Mesodermal cell (in vitro differentiated cells): ENCODE measurements around the gene AMIGO3.

Source experiments
- H3K27ac ChIP-seq: 2 replicates; pipeline ENCODE4 v1.7.0; 2013; ENCODE audit warnings: mild to moderate bottlenecking, low read depth, low read length, moderate library complexity; ENCODE audit not compliant: severe bottlenecking
- H3K36me3 ChIP-seq: 2 replicates; pipeline ENCODE4 v1.7.1; 2013; ENCODE audit warnings: mild to moderate bottlenecking, low read length, moderate library complexity; ENCODE audit not compliant: control insufficient read depth, insufficient read depth
- H3K4me1 ChIP-seq: one replicate; pipeline ENCODE4 v1.7.1; 2013; ENCODE audit warnings: mild to moderate bottlenecking, low read length; ENCODE audit not compliant: insufficient read depth, control insufficient read depth, poor library complexity, severe bottlenecking
- H3K4me3 ChIP-seq: 2 replicates; pipeline ENCODE4 v1.7.0; 2013; ENCODE audit warnings: low read length, control low read depth, mild to moderate bottlenecking; ENCODE audit not compliant: insufficient read depth, poor library complexity, severe bottlenecking; ENCODE audit errors: extremely low read depth
- H3K9me3 ChIP-seq: 2 replicates; pipeline ENCODE4 v1.7.1; 2013; ENCODE audit warnings: mild to moderate bottlenecking, low read length, moderate library complexity; ENCODE audit not compliant: control insufficient read depth
- WGBS, 2 experiments: methylation state at CpG; one replicate each; pipeline ENCODE4 v1.1.5; 2013; ENCODE audit warnings: missing lambda C conversion rate in 2 of 2; ENCODE audit not compliant: insufficient coverage in 2 of 2; 5-methylcytosine and 5-hydroxymethylcytosine counted together

AMIGO3 gene

DNA sequence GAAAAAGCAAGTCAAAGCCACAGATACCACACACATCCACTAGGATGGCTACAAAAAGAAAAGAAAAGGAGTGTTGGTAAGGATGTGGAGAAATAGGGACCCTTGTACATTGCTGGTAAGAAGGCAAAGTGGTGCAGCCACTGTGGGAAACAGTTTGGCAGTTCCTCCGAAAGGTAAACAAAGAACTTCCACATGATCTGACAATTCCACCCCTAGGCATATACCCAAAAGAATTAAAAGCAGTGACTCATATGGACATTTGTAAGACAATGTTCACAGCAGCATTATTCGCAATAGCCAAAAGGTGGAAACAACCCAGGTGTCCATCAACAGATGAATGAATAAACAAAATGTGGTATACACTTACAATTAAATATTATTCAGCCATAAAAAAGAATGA, 26.5 kb upstream of the AMIGO3 start:
- 100% methylated on average over 1 of the region's 2 CpGs; no CpG with 5 or more reads in 1 of the 2 experiments for WGBS, 2 experiments
- peaks cover 19% of the 10 kb centered on the region for H3K4me1 ChIP-seq
- H3K36me3 ChIP-seq, result peaks cover 63% of the 10 kb centered on the region
- no peak overlapping the region for H3K27ac ChIP-seq
- no peaks in the 10 kb centered on the region for H3K9me3 ChIP-seq
- H3K4me3 ChIP-seq, result no peak overlapping the region

DNA sequence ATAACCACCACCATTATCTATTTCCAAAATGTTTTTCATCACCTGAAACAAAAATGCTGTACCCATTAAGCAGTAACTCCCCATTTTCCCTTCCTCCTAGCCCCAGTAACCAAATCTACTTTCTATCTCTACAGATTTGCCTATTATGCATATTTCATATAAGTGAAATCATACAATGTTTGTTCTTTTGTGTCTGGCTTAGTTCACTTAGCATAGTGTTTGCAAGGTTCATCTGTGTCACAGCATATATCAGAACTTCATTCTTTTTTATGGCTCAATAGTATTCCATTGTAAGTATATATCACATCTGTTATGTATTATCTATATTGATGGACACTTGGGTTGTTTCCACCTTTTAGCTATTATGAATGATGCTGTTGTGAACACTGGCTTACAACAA, 20.9 kb upstream of the AMIGO3 start:
- Histone ChIP-seq H3K36me3 (peaks cover 85% of the 10 kb centered on the region), H3K4me3 (no peak overlapping the region), H3K27ac (no peak overlapping the region), H3K4me1 (no peaks in the 10 kb centered on the region), H3K9me3 (no peaks in the 10 kb centered on the region)

DNA sequence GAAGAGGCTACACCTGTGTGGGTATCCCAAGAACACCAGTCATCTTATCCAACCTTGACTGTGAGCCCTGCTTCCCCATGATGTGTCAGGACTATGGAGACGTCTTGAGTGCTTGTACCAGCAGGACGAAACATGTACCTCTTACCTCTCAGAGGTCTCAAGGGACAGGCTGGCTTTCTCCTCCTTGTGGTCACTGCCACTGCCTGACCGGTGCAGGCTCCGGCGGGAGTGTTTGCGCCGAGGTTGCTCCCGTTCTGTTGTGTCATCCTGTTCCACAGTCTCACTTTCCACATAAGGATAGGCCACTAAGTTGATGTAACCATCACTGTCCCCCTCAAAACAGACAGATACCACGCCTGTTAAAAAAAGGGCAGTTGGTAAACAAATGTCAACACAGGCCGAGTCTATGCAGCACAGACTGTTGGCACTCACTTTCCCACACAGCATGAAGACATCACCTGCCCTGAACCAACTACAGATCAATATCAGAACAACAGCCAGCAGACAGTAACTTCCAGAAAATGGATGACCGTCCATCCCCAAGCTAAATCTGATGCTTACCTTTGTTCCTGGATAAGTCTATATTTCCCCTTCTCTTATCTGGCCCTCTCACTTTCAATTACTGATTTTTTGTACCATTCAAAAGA, 18.7 kb upstream of the AMIGO3 start:
- no peaks in the 10 kb centered on the region for H3K4me1 ChIP-seq
- peaks cover 89% of the 10 kb centered on the region for H3K36me3 ChIP-seq
- WGBS, 2 experiments, result 92 to 98% methylated on average over 7 to 11 of the region's 11 CpGs
- no peak overlapping the region for H3K4me3 ChIP-seq
- no peaks in the 10 kb centered on the region for H3K9me3 ChIP-seq
- H3K27ac ChIP-seq, result no peak overlapping the region

DNA sequence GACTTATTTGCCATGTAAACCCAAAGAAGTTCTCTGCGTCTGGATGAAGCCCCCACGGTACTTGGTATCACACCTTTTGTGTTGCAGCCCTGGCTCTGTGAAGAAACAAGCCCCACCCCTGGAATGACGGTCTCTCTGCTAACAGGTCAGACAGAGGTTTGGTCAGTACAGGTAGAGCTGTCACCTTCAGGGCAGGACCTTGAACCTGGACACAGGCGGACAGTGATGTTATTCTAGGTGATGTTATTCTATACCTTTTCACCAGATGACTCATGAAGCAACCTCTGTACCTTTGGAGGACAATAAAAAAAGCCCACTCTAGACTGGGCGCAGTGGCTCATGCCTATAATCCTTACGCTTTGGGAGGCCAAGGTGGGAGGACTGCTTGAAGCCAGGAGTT, 15.3 kb upstream of the AMIGO3 start:
- Histone ChIP-seq H3K27ac (no peak overlapping the region), H3K9me3 (no peaks in the 10 kb centered on the region), H3K36me3 (peaks cover 93% of the 10 kb centered on the region), H3K4me1 (no peaks in the 10 kb centered on the region), H3K4me3 (no peak overlapping the region)
- 96 to 100% methylated on average over 3 of the region's 6 CpGs for WGBS, 2 experiments

DNA sequence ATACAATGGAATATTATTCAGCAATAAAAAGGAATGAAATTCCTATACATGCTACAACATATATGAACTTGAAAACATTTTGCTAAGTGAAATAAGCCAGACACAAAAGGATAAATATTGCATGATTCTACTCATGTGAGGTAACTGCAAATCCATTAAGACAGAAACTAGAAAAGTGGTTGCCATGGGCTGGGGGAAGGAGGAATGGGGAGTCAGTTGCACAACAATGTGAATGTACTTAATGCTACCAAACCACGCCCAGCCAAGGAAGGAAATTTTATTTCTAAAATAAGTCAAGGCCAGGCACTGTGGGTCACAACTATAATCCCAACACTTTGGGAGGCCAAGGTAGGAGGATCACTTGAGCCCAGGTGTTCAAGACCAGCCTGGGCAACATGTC, 14.1 kb upstream of the AMIGO3 start:
- H3K4me1 ChIP-seq, result no peaks in the 10 kb centered on the region
- H3K27ac ChIP-seq, result no peak overlapping the region
- WGBS, 2 experiments, result 100% methylated on average over 1 of the region's 1 CpG; no CpG with 5 or more reads in 1 of the 2 experiments
- H3K9me3 ChIP-seq, result no peaks in the 10 kb centered on the region
- H3K36me3 ChIP-seq, result peaks cover 82% of the 10 kb centered on the region
- H3K4me3 ChIP-seq, result no peak overlapping the region

DNA sequence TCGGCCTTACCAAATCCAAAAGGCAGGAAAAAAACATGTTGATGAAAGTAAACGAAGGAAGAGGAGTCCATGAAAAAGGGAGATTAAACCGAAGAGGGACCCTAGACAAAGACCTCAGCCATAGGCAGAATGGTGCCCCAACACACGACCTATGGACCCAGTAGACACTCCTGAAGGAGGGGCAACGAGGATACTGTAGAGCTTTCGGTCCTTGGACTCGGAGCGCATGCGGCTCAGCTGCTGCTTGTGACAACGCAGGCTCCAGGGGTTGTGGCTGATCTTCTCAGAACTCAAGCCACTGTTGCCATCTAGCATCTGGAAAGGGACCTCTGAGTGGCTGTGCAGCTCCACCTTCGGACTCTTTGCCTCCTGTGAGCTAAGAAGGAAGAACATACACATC, 13.1 kb upstream of the AMIGO3 start:
- no peak overlapping the region for H3K4me3 ChIP-seq
- H3K9me3 ChIP-seq, result no peaks in the 10 kb centered on the region
- WGBS, 2 experiments, result 91 to 95% methylated on average over 9 to 10 of the region's 11 CpGs
- no peaks in the 10 kb centered on the region for H3K4me1 ChIP-seq
- H3K27ac ChIP-seq, result no peak overlapping the region
- H3K36me3 ChIP-seq, result peaks cover 82% of the 10 kb centered on the region

DNA sequence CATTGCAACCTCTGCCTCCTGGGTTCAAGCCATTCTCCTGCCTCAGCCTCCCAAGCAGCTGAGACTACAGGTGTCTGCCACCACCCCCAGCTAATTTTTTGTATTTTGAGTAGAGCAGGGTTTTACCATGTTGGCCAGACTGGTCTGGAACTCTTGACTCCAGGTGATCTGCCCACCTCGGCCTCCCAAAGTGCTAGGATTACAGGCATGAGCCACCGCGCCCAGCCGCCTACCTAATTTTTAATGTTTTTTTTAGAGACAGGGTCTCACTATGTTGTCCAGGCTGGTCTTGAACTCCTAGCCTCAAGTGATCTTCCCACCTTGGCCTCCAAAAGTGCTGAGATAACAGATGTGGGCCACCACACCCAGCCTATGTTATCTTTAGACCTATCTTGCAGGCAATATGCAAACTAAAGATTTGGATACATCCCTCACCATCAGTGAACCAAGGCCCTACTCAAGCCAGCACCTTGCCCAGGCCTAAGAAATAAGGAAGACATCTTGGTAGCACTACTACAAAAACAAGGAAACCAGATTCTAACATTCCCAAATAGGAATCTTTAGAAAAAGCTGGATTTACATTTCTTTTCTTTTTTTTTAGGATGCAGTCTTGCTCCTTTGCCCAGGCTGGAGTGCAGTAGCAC, 10.6 kb upstream of the AMIGO3 start:
- Histone ChIP-seq H3K36me3 (peaks cover 86% of the 10 kb centered on the region), H3K4me3 (no peak overlapping the region), H3K9me3 (no peaks in the 10 kb centered on the region), H3K4me1 (no peaks in the 10 kb centered on the region), H3K27ac (no peak overlapping the region)
- WGBS, 2 experiments, result 92 to 93% methylated on average over 3 to 4 of the region's 4 CpGs

DNA sequence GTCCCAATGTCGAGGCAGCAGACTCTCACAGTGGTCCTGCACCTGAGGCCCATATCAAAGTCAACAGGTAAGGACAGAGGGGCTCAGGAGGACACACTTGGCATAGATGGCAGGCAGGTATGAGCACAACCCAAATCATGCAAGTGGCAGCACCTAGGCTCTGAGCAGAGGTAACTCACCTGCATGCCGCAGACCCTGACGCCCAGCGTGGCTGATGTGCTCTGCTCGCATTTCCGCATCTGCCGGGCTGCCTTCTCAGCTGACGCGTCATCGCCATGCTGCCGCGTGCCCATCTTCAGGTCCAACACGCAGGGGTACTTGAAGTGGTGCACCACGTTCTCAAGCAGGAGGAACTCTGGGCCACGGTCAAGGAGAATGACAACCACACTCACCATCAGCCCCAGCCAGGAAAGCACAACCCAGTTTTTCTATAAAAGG, 8.5 kb upstream of the AMIGO3 start:
- peaks cover 4% of the 10 kb centered on the region for H3K4me1 ChIP-seq

DNA sequence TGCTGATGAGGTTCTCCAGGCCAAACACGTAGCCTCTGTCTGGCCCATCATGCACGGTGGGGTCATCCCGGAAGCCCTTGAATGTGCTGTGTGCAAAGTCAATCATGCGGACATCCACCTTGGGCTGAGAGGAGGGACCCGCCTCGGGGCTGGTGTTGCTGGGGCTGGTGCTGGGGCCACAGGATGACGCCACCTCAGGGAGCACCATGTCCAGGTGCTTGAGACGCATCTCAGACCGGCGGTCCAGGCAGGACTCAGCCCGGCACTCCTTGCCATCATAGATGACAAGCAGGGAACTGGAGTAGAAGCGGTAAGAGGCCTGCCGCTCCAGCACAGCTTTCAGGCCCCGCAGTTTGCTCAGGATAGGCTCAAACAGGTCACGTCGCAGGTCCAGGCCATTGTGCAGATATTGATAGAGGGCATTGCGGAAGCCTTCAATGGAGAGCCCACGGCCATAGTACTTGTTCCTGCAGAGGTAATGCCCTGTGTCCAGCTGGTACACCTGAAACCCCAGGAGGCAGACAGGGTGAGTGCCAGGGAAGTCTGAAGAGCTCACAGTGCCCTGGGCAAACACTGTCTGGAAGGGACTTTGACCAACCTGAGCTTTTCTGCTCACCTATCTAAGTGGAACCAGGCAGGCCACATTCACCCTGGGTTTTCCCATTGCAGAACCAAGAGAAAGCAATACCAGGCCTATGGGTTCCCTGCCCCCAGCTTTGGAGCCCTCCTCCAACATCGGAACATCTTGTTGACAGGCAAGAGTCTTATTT, 7.9 kb upstream of the AMIGO3 start:
- no peak overlapping the region for H3K27ac ChIP-seq
- peaks cover 65% of the 10 kb centered on the region for H3K36me3 ChIP-seq
- H3K4me3 ChIP-seq, result no peak overlapping the region
- WGBS, 2 experiments, result 95 to 97% methylated on average over 18 to 19 of the region's 19 CpGs
- H3K9me3 ChIP-seq, result no peaks in the 10 kb centered on the region
- H3K4me1 ChIP-seq, result peaks cover 9% of the 10 kb centered on the region

More for the DNA sequence above, 8.5 kb upstream of the AMIGO3 start:
- Histone ChIP-seq H3K4me3 (no peak overlapping the region), H3K27ac (no peak overlapping the region), H3K36me3 (peaks cover 65% of the 10 kb centered on the region), H3K9me3 (no peaks in the 10 kb centered on the region)
- WGBS, 2 experiments, result 97 to 98% methylated on average over 8 to 12 of the region's 15 CpGs

DNA sequence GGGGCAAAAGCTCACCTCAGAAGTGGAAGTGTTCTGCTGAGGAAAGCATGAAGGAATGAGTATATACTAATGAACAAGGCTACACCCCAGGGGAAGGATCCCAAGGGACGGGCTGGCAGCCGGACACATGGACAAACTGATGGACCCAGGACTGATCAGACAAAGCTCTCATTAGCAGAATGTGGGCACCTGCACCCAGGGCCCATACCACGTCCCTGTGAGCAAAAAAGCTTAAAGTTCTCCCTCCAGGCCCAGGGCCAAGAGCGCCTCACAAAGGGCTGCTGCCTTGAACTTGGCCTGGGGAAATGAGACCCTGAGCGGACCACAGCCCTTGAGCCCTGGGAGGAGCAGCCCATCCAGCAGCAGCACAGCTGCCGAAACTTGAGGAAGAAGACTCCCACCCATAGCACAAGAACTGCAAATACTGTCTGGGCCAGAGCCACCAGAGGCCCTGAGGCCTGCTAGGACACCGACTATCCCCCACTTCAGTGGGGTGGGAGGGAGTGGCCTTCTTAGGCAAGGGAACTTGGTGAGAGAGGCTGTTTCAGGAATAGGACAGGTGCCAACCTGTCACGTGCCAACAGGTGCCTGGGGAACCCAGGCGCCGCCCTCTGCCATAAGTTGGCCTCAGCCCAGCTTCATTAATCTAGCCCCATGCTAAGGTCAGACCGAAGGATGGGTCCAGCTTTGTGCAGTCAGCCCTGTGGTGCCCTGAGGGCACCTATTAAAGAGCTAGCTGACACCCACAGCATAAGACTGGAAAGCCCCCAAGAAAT, 6.6 kb upstream of the AMIGO3 start:
- 96 to 99% methylated on average over 7 to 10 of the region's 11 CpGs for WGBS, 2 experiments
- Histone ChIP-seq H3K4me1 (peaks cover 9% of the 10 kb centered on the region), H3K36me3 (peaks cover 65% of the 10 kb centered on the region), H3K4me3 (no peak overlapping the region), H3K9me3 (no peaks in the 10 kb centered on the region), H3K27ac (no peak overlapping the region)
